Measurements from ENCODE around the gene SLC7A5. TPM values are rescaled to one million over a fixed set of nuclear protein-coding genes. Genes with fewer than 3 reads are reported as not detected.

Gene SLC7A5
- polyA plus RNA-seq, 1 donor from 2014 or later = 3.9 TPM

DNA sequence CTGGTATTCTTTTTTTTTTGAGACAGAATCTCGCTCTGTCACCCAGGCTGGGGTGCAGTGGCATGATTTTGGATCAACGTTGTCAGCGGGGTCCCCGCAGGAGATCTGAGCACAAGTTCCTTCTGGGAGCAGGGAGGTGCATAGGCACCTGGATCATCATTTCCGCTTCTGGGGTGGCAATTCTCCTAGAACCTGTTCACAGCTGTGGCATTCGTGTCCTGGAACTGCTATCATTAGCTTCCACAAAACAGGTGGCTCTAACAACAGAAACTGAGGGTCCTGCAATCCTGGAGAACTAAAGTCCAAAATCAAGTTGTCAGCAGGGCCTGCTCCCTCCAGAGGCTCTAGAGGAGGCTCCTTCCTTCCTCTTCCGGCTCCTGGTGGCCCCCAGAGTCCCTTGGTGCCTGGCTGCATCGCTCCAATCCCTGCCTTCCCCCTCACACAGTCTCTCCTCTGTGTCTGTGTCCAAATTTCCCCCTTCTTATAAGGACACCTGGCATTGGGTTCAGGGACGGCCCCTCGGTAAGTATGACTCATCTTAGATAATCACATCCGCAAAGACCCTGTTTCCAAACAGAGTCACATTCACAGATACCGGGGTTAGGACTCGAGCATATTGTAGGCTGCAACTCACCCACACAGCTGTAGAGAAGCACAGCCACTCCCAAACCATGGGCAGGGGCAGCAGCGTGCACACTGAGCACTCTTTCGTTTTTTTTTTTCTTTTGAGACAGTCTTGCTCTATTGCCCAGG, 60.0 kb downstream of the SLC7A5 start:
- TF ChIP-seq EZH2 (IDR thresholded peaks at IDR 0.05; ENCODE audit: borderline replicate concordance, insufficient read depth, low read length, poor library complexity, severe bottlenecking) = no peak
- TF ChIP-seq EP300 (conservative IDR thresholded peaks at IDR 0.05; ENCODE audit: poor library complexity, severe bottlenecking) = no peak
- no peak for TF ChIP-seq RAD21 (conservative IDR thresholded peaks at IDR 0.05)
- TF ChIP-seq, protein P1, sequence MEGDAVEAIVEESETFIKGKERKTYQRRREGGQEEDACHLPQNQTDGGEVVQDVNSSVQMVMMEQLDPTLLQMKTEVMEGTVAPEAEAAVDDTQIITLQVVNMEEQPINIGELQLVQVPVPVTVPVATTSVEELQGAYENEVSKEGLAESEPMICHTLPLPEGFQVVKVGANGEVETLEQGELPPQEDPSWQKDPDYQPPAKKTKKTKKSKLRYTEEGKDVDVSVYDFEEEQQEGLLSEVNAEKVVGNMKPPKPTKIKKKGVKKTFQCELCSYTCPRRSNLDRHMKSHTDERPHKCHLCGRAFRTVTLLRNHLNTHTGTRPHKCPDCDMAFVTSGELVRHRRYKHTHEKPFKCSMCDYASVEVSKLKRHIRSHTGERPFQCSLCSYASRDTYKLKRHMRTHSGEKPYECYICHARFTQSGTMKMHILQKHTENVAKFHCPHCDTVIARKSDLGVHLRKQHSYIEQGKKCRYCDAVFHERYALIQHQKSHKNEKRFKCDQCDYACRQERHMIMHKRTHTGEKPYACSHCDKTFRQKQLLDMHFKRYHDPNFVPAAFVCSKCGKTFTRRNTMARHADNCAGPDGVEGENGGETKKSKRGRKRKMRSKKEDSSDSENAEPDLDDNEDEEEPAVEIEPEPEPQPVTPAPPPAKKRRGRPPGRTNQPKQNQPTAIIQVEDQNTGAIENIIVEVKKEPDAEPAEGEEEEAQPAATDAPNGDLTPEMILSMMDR (IDR thresholded peaks at IDR 0.05; ENCODE audit: poor library complexity, severe bottlenecking) = no peak
- no peak for TF ChIP-seq TAF1 (IDR thresholded peaks at IDR 0.05; ENCODE audit: low read depth)
- TF ChIP-seq, protein P2, sequence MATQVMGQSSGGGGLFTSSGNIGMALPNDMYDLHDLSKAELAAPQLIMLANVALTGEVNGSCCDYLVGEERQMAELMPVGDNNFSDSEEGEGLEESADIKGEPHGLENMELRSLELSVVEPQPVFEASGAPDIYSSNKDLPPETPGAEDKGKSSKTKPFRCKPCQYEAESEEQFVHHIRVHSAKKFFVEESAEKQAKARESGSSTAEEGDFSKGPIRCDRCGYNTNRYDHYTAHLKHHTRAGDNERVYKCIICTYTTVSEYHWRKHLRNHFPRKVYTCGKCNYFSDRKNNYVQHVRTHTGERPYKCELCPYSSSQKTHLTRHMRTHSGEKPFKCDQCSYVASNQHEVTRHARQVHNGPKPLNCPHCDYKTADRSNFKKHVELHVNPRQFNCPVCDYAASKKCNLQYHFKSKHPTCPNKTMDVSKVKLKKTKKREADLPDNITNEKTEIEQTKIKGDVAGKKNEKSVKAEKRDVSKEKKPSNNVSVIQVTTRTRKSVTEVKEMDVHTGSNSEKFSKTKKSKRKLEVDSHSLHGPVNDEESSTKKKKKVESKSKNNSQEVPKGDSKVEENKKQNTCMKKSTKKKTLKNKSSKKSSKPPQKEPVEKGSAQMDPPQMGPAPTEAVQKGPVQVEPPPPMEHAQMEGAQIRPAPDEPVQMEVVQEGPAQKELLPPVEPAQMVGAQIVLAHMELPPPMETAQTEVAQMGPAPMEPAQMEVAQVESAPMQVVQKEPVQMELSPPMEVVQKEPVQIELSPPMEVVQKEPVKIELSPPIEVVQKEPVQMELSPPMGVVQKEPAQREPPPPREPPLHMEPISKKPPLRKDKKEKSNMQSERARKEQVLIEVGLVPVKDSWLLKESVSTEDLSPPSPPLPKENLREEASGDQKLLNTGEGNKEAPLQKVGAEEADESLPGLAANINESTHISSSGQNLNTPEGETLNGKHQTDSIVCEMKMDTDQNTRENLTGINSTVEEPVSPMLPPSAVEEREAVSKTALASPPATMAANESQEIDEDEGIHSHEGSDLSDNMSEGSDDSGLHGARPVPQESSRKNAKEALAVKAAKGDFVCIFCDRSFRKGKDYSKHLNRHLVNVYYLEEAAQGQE (IDR thresholded peaks at IDR 0.05; ENCODE audit: borderline replicate concordance) = no peak
- TF ChIP-seq POLR2AphosphoS5 (IDR thresholded peaks at IDR 0.05) = no peak
- no peak for TF ChIP-seq MXI1 (conservative IDR thresholded peaks at IDR 0.05; ENCODE audit: poor library complexity, severe bottlenecking)
- no peak for TF ChIP-seq SMC3 (conservative IDR thresholded peaks at IDR 0.05; ENCODE audit: poor library complexity)

DNA sequence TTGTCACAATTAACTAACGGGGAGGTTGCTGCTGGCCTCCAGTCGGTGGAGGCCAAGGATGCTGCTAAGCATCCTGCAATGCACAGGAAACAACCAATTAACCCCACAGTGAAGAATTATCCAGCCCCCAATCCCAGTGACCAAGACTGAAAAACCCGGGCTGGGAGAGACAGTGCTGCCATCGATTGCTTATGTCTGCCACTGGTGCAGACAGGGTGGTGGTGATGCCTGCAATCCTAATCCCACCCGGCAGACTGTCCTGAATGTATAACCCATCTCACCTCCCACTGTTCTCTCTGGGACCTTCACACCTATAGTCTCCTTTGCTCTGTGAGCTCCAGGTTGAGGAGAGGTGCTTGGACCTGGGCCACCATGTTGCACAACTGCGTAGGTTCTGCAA, 61.2 kb downstream of the SLC7A5 start:
- no peak overlapping the region for H3K27ac ChIP-seq (ENCODE audit: low read length)

More for the DNA sequence above, 60.0 kb downstream of the SLC7A5 start:
- Histone ChIP-seq H2AFZ (ENCODE audit: low read depth, low read length) (no peak overlapping the region), H3K9me3 (ENCODE audit: low read length) (no peaks in the 10 kb centered on the region), H3K4me2 (ENCODE audit: low read length) (no peak overlapping the region), H3F3A (ENCODE audit: insufficient read depth, low read length, poor library complexity, severe bottlenecking) (no peaks in the 10 kb centered on the region), H3K9me2 (ENCODE audit: insufficient read depth, low read length) (no peaks in the 10 kb centered on the region), H4K20me1 (ENCODE audit: insufficient read depth) (no peaks in the 10 kb centered on the region), H3K79me2 (replicated peaks; ENCODE audit: insufficient read depth, low read length) (no peaks in the 10 kb centered on the region), H3K27ac (ENCODE audit: low read length) (no peak overlapping the region), H3K9ac (ENCODE audit: low read length) (no peak overlapping the region), H3K36me3 (ENCODE audit: insufficient read depth, low read length) (no peaks in the 10 kb centered on the region), H3K4me3 (ENCODE audit: low read length) (no peak overlapping the region), H3K27me3 (ENCODE audit: insufficient read depth, low read depth, low read length) (no peaks in the 10 kb centered on the region)

More for the DNA sequence above, 61.2 kb downstream of the SLC7A5 start:
- Histone ChIP-seq H4K20me1 (ENCODE audit: insufficient read depth) (no peaks in the 10 kb centered on the region), H3K4me2 (ENCODE audit: low read length) (no peak overlapping the region), H2AFZ (ENCODE audit: low read depth, low read length) (no peak overlapping the region), H3K9me3 (ENCODE audit: low read length) (no peaks in the 10 kb centered on the region), H3K36me3 (ENCODE audit: insufficient read depth, low read length) (no peaks in the 10 kb centered on the region), H3K9me2 (ENCODE audit: insufficient read depth, low read length) (no peaks in the 10 kb centered on the region), H3K4me3 (ENCODE audit: low read length) (no peak overlapping the region), H3K27me3 (ENCODE audit: insufficient read depth, low read depth, low read length) (no peaks in the 10 kb centered on the region), H3K9ac (ENCODE audit: low read length) (no peak overlapping the region), H3K79me2 (replicated peaks; ENCODE audit: insufficient read depth, low read length) (no peaks in the 10 kb centered on the region), H3F3A (ENCODE audit: insufficient read depth, low read length, poor library complexity, severe bottlenecking) (no peaks in the 10 kb centered on the region)
- TF ChIP-seq SMC3 (conservative IDR thresholded peaks at IDR 0.05; ENCODE audit: poor library complexity) (no peak), TAF1 (IDR thresholded peaks at IDR 0.05; ENCODE audit: low read depth) (no peak), EZH2 (IDR thresholded peaks at IDR 0.05; ENCODE audit: borderline replicate concordance, insufficient read depth, low read length, poor library complexity, severe bottlenecking) (no peak), RAD21 (conservative IDR thresholded peaks at IDR 0.05) (no peak), POLR2AphosphoS5 (IDR thresholded peaks at IDR 0.05) (no peak), EP300 (conservative IDR thresholded peaks at IDR 0.05; ENCODE audit: poor library complexity, severe bottlenecking) (no peak), MXI1 (conservative IDR thresholded peaks at IDR 0.05; ENCODE audit: poor library complexity, severe bottlenecking) (no peak)
- TF ChIP-seq, protein P1 (IDR thresholded peaks at IDR 0.05; ENCODE audit: poor library complexity, severe bottlenecking) = no peak
- TF ChIP-seq, protein P2 (IDR thresholded peaks at IDR 0.05; ENCODE audit: borderline replicate concordance) = no peak

Measured in neural cell (in vitro differentiated cells).